ENCODE measurements around the gene WNK2.

Gene WNK2

DNA sequence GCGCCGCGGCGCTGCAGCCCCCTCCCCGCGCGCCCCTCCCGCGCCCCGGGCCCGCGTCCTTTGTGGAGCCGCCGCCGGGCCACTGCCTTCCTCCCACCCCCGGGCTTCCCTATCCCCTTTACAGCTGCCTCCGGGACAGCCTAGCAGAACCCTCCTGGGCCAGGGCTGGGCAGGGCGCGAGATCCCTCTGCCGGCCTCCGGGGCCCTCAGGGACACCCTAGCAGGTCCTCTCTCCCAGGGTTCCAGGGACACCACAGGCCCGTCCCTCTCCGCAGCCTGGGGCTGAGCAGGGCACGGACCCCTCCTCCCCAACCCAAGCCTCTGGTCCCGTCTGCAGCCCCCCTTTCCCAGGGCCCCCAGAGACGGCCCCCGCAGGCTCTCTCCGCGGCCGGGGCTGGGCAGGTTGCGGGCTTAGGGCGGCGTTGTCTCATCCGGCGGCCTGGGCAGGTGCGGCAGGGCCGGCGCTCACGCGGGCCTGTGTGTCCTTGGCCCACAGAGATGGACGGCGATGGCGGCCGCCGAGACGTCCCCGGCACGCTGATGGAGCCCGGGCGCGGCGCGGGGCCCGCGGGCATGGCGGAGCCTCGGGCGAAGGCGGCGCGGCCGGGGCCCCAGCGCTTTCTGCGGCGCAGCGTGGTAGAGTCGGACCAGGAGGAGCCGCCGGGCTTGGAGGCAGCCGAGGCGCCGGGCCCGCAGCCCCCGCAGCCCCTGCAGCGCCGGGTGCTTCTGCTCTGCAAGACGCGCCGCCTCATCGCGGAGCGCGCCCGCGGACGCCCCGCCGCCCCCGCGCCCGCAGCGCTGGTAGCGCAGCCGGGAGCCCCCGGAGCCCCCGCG, 710 bp downstream of the WNK2 start:
- peaks cover 3% of the 10 kb centered on the region for H3K36me3 ChIP-seq (replicated peaks)
- in situ Hi-C loops (cut with MboI; ENCODE audit: low sequenced_read_pairs), result no loop called here
- peaks cover 18% of the 10 kb centered on the region for H3K4me1 ChIP-seq
- peak overlapping the region; percentile 59 for H3K4me3 ChIP-seq
- no peaks in the 10 kb centered on the region for H3K9me3 ChIP-seq
- no peaks in the 10 kb centered on the region for H3K27me3 ChIP-seq (ENCODE audit: low read depth)
- peak in 1 of 2 experiments; percentile 46 for DNase-seq (ENCODE audit: low spot score in 2 of 2)

DNA sequence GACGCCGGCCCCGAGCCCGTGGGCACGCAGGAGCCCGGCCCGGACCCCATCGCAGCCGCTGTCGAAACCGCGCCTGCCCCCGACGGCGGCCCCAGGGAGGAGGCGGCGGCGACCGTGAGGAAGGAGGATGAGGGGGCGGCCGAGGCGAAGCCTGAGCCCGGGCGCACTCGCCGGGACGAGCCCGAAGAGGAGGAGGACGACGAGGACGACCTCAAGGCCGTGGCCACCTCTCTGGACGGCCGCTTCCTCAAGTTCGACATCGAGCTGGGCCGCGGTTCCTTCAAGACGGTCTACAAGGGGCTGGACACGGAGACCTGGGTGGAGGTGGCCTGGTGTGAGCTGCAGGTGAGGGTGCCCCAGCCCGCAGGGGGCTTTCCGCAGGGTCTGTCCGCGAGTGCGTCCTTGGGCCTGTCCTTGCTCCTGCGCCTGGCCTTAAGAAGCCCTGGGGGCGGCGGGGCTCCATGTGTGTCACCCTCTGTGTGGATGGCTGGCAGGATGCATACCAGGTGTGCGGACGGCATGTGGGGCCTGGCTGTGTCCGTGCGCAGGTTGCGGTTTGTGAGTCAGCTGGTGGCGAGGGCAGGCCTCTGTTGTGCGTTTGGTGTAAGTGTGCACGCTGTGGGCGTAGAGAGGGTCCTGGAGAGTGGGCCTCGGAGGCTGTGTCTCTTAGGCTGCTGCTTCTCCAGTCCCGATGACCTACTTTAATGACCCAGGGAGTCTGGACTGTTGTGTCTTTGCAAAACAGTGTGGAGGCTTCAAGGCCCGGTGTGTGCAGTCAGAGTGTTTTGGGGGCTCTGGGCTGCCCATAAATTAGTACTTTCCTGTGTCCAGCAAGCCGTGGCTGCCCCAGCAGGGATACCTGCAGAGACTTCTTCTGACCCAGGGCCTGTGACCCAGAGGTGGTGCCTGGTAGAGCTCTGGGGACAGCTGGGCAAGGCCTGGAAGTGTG, 1.6 kb downstream of the WNK2 start:
- Histone ChIP-seq H3K4me3 (peak overlapping the region; percentile 36), H3K4me1 (peaks cover 18% of the 10 kb centered on the region), H3K27me3 (ENCODE audit: low read depth) (no peaks in the 10 kb centered on the region), H3K9me3 (no peaks in the 10 kb centered on the region), H3K36me3 (replicated peaks) (peaks cover 7% of the 10 kb centered on the region)
- DNase-seq (ENCODE audit: low spot score in 2 of 2), result peak in 1 of 2 experiments; percentile 41
- in situ Hi-C loops (cut with MboI; ENCODE audit: low sequenced_read_pairs), result no loop called here

DNA sequence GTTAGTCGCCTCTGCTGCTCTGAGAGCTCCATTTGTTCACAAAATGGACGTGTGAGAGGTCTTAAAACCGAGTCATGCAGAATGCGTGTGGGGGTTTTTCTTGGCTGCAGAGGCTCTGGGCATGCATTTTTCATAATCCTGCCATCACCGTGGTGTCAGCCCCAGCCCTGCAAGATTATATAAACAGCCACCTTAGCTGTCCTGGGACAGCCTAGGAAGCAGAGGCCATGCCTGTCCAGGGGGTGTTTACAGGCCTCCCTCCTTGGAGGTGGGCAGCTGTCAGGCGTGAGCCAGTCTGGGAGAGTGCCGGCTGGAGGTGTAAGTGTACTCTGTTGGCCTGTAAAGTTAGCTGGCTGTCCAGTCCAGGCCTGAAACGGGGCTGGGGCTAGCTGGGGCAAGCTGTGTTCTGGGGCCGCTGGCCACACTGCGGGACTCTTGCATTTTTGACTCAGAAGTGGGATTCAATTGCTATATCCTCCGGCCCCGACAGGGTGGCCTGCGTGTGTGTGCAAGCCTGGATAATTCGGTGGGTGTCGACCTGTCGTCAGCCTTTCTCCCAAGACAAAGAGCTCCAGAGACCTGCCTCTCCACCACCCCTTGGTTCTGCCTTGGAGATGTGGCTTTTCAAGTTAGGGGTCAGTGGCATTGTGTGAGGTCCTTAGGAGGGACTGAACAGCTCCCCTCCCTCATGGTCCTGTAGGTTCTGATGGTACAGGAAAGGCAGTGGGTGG, 2.4 kb downstream of the WNK2 start:
- in situ Hi-C loops (cut with MboI; ENCODE audit: low sequenced_read_pairs), result no loop called here
- DNase-seq (ENCODE audit: low spot score in 2 of 2), result peak in 1 of 2 experiments; percentile 39
- peak overlapping the region; percentile 36 for H3K4me3 ChIP-seq
- peaks cover 7% of the 10 kb centered on the region for H3K36me3 ChIP-seq (replicated peaks)
- peaks cover 18% of the 10 kb centered on the region for H3K4me1 ChIP-seq
- H3K27me3 ChIP-seq (ENCODE audit: low read depth), result no peaks in the 10 kb centered on the region
- H3K9me3 ChIP-seq, result no peaks in the 10 kb centered on the region

DNA sequence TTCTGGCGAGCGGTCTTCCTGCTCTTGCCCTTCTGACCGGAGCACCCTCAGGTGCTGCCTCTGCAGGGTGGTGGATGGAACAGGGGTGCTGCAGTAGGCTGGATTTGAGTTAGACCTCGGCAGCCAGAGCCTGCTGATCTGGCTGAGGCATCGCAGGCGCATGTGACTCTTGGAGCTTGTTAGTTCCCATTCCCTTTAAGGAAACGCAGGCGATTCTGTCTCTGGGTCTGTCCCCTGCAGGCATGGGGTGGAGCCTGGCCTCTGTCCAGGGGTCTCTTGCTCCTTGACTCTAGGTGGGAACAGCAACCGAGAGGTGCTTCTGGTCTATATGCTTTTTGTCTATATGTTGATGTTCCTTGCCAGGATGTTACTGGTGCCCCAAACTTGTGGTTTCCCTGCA, 3.1 kb downstream of the WNK2 start:
- peaks cover 18% of the 10 kb centered on the region for H3K4me1 ChIP-seq
- in situ Hi-C loops (cut with MboI; ENCODE audit: low sequenced_read_pairs), result no loop called here

DNA sequence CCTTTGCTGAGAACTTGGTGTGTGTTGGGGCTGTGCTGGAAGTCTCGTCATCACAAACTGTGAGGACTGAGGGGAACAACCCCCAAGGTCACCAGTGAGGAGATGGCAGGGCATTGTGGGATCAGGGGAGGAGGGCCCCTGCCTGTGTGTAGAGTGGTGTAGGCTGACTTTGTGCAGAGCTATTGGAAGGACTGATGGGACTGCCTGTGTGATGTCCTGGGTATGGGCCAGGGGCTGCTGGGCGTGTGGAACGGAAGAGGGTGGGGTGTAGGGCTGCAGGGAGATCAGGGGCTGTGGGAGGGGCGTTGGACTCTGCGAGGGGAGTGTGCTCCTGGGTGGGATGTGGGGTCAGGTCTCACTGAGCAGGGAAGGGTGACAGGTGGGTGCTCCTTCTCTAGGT, 3.6 kb downstream of the WNK2 start:
- Histone ChIP-seq H3K4me1 (peaks cover 18% of the 10 kb centered on the region), H3K9me3 (no peaks in the 10 kb centered on the region), H3K27me3 (ENCODE audit: low read depth) (no peaks in the 10 kb centered on the region), H3K4me3 (no peak overlapping the region), H3K36me3 (replicated peaks) (peaks cover 7% of the 10 kb centered on the region)
- DNase-seq (ENCODE audit: low spot score in 2 of 2), result no peak
- in situ Hi-C loops (cut with MboI; ENCODE audit: low sequenced_read_pairs), result no loop called here

More for the DNA sequence above, 3.1 kb downstream of the WNK2 start:
- Histone ChIP-seq H3K27me3 (ENCODE audit: low read depth) (no peaks in the 10 kb centered on the region), H3K9me3 (no peaks in the 10 kb centered on the region), H3K36me3 (replicated peaks) (peaks cover 7% of the 10 kb centered on the region), H3K4me3 (no peak overlapping the region)
- DNase-seq (ENCODE audit: low spot score in 2 of 2), result peak in 1 of 2 experiments; percentile 27

DNA sequence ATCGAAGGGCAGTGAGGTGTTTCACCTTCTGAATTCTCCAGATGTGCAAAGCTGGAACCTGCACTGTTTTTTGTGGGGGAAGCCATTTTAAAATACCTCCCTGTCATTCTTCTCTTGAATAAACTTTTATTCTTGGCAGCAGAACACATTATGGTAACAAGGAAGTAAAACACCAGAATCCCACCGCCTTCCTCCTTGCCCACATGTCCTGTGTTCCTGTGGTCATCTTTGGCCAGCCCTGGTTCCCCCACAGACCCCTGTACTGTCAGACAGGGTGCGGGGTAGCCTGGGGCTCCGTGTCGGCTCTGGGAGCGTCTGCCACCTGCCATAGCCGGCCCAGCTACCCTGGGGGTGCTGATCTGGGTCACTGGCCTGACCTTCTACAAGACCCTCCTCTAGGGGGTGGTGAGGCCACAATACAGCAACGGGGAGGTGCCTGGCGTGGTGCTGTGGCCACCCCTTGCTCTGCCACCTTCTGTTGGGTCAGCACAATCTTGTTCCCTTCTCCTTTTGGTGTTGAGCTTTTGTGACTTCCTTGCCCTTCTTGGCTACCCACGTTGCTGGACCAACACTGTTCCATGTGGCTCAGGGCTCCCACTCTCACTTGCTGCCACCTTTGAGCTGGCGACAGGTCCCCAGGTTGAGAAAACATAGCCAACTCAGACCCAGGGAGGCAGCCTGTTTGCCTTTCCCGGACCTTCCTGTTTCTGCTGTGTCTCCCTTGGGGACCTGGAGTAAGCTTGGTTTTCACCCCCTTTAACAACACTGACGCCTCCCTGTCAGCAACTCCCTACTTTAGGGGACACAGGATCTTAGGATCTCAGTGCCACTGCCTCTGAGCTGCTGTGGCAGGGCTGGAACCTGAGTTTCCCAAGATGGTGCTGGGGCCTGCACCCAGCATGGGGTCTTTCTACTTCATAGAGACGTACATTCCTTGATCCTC, 4.8 kb downstream of the WNK2 start:
- H3K27me3 ChIP-seq (ENCODE audit: low read depth), result no peaks in the 10 kb centered on the region
- peaks cover 24% of the 10 kb centered on the region for H3K4me1 ChIP-seq
- in situ Hi-C loops (cut with MboI; ENCODE audit: low sequenced_read_pairs), result no loop called here
- no peaks in the 10 kb centered on the region for H3K9me3 ChIP-seq
- peaks cover 7% of the 10 kb centered on the region for H3K36me3 ChIP-seq (replicated peaks)
- no peak overlapping the region for H3K4me3 ChIP-seq
- DNase-seq (ENCODE audit: low spot score in 2 of 2), result no peak

DNA sequence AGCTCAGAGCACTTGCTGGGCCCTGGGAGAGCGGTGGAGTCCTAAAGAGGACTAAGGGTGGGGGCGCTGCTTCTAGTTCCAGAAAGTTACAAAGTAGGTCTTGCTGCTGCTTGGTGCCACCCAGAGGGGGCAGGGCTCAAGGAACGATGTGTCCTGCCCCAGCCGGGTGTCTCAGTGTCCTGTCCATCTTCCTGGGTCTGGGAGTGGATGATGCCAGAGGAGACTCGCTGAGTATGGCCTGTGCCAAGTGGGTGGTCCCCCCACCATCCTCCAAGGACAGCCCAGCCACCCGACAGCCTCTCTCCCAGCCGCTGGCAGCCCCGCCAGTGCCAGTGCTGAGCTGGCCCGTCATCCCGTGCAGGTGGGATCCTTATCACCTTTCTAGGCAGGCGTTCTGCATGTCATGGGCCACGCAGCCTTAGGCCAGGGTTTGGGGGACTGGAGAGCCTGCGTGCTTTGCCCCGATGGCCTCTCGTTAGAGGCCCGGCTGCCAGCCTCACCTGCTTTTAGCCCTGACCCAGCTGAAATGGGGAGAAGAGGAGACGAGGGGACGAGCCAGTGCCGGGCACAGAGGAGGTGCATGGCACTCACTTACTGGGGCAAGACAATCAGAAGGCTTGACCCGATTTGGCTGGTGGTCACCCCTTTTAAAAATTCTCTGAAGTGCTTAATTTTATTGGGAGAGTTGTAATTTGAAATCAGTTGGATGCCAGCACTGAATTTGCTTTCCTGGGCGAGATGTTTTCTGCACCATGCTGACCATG, 5.6 kb downstream of the WNK2 start:
- in situ Hi-C loops (cut with MboI; ENCODE audit: low sequenced_read_pairs), result no loop called here
- Histone ChIP-seq H3K27me3 (ENCODE audit: low read depth) (no peaks in the 10 kb centered on the region), H3K9me3 (no peaks in the 10 kb centered on the region), H3K36me3 (replicated peaks) (peaks cover 7% of the 10 kb centered on the region), H3K4me3 (no peak overlapping the region), H3K4me1 (peaks cover 32% of the 10 kb centered on the region)
- no peak for DNase-seq (ENCODE audit: low spot score in 2 of 2)

DNA sequence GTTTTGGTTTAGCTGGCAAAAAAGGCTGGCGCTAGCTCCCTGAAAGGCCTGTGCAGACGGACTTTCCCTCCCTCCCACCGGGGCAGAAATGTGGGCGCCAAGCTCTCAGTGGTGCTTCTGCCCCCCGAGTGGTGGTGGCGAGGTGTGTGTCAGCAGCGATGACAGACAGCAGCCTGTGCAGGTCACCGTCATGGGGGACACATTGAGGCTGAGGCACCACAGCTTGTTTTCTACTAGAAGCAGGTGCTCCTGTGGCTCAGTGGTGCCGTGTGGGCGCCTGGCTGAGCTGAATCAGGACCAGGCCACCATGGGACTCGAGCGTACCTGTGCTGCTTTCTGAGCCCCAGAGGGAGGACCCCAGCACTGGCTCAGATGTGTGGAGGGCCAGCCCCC, 6.2 kb downstream of the WNK2 start:
- no peak for DNase-seq (ENCODE audit: low spot score in 2 of 2)
- Histone ChIP-seq H3K27me3 (ENCODE audit: low read depth) (no peaks in the 10 kb centered on the region), H3K9me3 (no peaks in the 10 kb centered on the region), H3K36me3 (replicated peaks) (peaks cover 7% of the 10 kb centered on the region), H3K4me1 (peaks cover 34% of the 10 kb centered on the region), H3K4me3 (no peak overlapping the region)
- in situ Hi-C loops (cut with MboI; ENCODE audit: low sequenced_read_pairs), result no loop called here

DNA sequence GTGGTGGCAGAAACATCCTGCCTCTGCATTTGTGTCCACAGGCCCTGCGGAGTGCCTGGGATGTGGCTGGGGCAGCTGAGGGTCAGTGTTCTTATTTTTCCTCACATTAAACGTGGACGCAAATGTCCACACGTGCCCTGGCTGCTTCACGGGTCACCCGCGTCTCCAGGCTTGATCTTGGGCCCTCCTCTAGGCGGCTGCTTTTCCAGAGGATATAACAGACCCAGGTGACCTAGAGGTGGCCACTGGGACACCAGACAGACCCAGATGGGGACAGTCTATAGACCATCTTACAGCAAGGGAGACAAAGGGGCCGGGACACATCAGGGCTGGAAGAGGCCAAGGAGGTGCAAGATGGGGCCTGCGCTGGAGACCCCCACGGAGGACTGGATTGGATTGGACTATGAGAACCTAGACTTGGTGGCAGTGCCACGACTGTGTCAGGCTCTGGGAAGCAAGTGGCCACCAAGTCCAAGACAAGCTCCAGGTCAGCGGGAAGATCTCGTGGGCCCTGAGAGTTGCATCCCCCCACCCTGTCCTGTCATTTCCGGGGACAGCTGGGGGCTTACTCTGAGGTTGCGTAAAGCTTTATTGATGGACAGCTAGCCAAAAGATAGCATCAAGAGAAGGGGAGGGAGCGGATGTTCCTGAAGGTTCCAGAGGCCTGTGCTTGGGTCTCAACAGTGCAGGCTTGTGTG, 6.9 kb downstream of the WNK2 start:
- H3K36me3 ChIP-seq (replicated peaks), result peaks cover 7% of the 10 kb centered on the region
- in situ Hi-C loops (cut with MboI; ENCODE audit: low sequenced_read_pairs), result no loop called here
- no peak overlapping the region for H3K4me3 ChIP-seq
- H3K9me3 ChIP-seq, result no peaks in the 10 kb centered on the region
- DNase-seq (ENCODE audit: low spot score in 2 of 2), result no peak
- peaks cover 30% of the 10 kb centered on the region for H3K4me1 ChIP-seq
- H3K27me3 ChIP-seq (ENCODE audit: low read depth), result no peaks in the 10 kb centered on the region

DNA sequence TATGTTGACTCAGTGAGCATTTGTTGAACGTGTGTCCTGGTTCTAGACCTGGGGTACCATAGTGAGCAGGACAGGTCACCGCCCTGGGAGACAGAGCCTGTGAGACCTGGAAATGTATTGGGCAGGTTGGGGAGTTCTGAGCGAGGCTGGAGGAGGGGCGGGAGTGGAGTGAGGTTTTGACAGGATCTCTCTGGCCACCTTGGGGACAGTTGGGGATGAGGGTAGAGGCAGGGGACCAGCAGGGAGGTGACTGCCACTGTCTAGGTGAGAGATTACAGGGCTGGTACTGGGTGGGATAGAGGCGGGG, 7.4 kb downstream of the WNK2 start:
- in situ Hi-C loops (cut with MboI; ENCODE audit: low sequenced_read_pairs), result no loop called here
- peaks cover 25% of the 10 kb centered on the region for H3K4me1 ChIP-seq
- H3K36me3 ChIP-seq (replicated peaks), result peaks cover 4% of the 10 kb centered on the region; the same call in 1 of the 2 replicates
- DNase-seq (ENCODE audit: low spot score in 2 of 2), result no peak
- no peak overlapping the region for H3K4me3 ChIP-seq
- no peaks in the 10 kb centered on the region for H3K9me3 ChIP-seq
- H3K27me3 ChIP-seq (ENCODE audit: low read depth), result no peaks in the 10 kb centered on the region

DNA sequence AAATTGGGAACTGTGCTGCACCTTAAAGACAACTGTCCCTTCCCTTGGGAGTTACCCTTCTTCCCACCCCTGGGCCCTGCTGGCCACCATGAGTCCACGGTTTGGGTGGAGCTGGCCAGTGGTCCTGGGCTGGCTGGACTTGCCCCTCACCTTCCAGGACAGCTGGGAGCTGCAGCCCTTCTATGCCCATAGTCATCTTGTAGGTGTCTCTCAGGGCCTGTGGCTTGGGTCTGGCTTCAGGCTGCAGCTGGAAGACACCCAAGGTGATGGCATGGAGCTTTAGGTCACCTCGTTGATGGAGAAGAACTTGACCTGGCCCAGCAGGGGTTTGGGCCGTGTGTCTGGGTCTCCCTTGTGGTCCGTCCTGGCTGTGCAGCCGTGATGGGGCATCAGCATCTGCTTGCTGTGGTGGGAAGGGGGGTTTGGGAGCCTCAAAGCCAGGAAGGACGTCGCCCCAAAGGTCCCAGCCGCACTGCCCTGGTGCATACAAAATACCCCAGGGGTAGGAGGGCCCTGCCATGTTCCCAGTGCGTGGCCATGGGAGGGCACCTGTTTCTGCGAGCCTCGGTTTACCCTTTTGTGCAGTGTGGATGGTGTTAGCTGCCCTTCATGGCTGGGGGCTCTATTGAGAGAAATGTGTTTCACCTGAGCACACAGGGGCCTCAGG, 8.9 kb downstream of the WNK2 start:
- H3K27me3 ChIP-seq (ENCODE audit: low read depth), result no peaks in the 10 kb centered on the region
- no peak overlapping the region for H3K4me3 ChIP-seq
- H3K4me1 ChIP-seq, result peaks cover 20% of the 10 kb centered on the region
- DNase-seq (ENCODE audit: low spot score in 2 of 2), result no peak
- H3K9me3 ChIP-seq, result no peaks in the 10 kb centered on the region
- H3K36me3 ChIP-seq (replicated peaks), result peaks cover 4% of the 10 kb centered on the region; the same call in 1 of the 2 replicates
- in situ Hi-C loops (cut with MboI; ENCODE audit: low sequenced_read_pairs), result no loop called here
